Posterior vena cava (tissue), 2 donors: ENCODE data around the gene CPED1. TPM values are rescaled to one million over a fixed set of nuclear protein-coding genes. Genes with fewer than 3 reads are reported as not detected.
"Not testable (repeated sequence)": the region's sequence is repeated elsewhere in the genome, so short reads cannot be mapped to it uniquely, and the experiment has no call there.

ENCODE experiments used
- DNase-seq: peaks from one replicate; pipeline ENCODE4 v3.0.0-alpha.2; 2020; ENCODE audit warnings: low spot score
- intact Hi-C, 2 donors: fragments of 100-400 bp; cut with DNase I; formaldehyde crosslinking; loops; one replicate each; pipeline versions ENCODE4 v1.14.1 to v1.14.2; 2022 to 2023
- total RNA-seq, 2 donors: library from RNA; stranded (reverse); fragmentation: NEBNext Ultra II Directional; extraction: Animal tissue kit (Norgen Biotek cat#: 25700); gene quantifications; one replicate each; pipeline ENCODE4 v1.2.1, GENCODE V29; 2021
- donor health status: DM: yes; HTN: yes; CAD: no.
- donor health status: DM: yes; HTN: yes; CAD: no.

Gene CPED1
- total RNA-seq, 2 donors from 2014 or later: 99.6 to 120 TPM

GRCh38 chr7:121046893-121047468 lies 58.5 kb downstream of the CPED1 start:
- DNase-seq: no peak
- intact Hi-C loops: no loop called here

GRCh38 chr7:121048195-121048594 lies 59.7 kb downstream of the CPED1 start:
- intact Hi-C loops: no loop called here
- no peak for DNase-seq

GRCh38 chr7:121049028-121049791 lies 60.7 kb downstream of the CPED1 start:
- intact Hi-C loops: no loop called here
- no peak for DNase-seq

- no peak for DNase-seq
- intact Hi-C loops: loop anchor here in 1 of 2 donors (10.0 kb wide), 1 partner anchor 695 kb away; no protein-coding TSS in a partner anchor
Measured at GRCh38 chr7:121049897-121050296, 61.4 kb downstream of the CPED1 start.

DNA sequence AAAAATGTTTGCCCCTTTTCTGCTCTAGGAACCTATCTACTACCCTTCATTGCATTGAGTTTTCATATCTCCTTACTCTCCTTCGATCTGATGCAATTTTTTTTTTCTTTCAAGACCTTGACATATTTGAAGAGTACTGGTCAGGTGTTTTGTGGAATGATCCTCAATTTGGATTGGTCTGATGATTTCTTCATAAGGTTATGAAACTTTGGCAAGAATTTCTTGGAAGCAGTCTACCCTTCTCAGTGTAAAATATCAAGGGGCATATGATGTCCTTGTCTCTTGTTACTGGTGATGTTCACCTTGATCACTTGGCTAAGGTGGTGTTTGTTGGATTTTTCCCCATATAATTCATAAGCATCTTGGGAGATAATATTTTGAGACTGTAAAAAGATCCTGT lies 64.7 kb downstream of the CPED1 start:
- intact Hi-C loops: loop anchor here in 1 of 2 donors (10.0 kb wide), 1 partner anchor 698 kb away; no protein-coding TSS in a partner anchor
- no peak for DNase-seq

DNA sequence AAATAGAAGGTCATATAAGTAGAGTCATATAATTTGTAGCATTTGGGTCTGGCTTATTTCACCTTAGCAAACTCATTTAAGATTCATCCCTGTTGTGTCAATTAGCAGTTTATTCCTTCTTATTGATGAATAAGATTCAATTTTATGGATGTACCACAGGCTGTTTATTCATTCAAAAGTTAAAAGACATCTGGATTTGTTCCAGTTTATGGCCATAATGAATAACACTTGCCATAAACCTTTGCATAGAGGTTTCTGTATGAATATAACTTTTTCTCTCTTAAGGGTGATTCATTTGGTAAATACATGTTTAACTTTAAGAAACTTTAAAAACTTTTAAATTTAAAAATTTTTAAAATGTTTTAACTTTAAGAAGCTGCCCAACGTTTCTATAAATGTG lies 66.4 kb downstream of the CPED1 start:
- no peak for DNase-seq
- intact Hi-C loops: loop anchor here in 1 of 2 donors (10.0 kb wide), 1 partner anchor 700 kb away; no protein-coding TSS in a partner anchor

GRCh38 chr7:121057878-121058277 lies 69.4 kb downstream of the CPED1 start:
- intact Hi-C loops: loop anchor here in 1 of 2 donors (10.0 kb wide), 1 partner anchor 703 kb away; no protein-coding TSS in a partner anchor
- DNase-seq: no peak

GRCh38 chr7:121058975-121059374 lies 70.5 kb downstream of the CPED1 start:
- intact Hi-C loops: loop anchor here in 1 of 2 donors (10.0 kb wide), 1 partner anchor 704 kb away; no protein-coding TSS in a partner anchor
- DNase-seq: no peak

- intact Hi-C loops: loop anchor here in 1 of 2 donors (10.0 kb wide), 1 partner anchor 705 kb away; no protein-coding TSS in a partner anchor
- DNase-seq: not testable (repeated sequence)
Measured at GRCh38 chr7:121059979-121060509, 71.5 kb downstream of the CPED1 start.

GRCh38 chr7:121061677-121062582 lies 73.4 kb downstream of the CPED1 start:
- DNase-seq: no peak
- intact Hi-C loops: no loop called here

DNA sequence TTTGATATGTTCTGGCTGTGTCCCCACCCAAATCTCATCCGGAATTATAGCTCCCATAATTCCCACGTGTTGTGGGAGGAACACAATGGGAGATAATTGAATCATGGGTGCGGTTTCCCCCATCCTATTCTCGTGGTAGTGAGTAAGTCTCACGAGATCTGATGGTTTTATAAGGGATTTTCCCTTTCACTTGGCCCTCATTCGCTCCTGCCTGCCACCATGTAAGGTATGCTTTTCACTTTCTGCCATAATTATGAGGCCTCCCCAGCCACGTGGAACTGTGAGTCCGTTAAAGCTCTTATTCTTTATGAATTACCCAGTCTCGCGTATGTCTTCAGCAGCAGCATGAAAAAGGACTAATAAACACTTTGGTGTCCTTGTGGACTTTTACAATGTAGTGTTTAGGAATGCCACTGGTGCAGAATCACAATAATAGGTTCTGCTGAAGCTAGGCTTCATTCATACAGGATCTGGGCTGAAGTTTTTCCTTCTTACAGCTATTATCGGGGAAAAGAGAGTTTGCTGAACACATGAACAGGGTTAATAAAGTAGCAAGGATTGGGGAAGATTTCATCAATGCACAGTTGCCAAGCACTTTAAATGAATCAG lies 74.3 kb downstream of the CPED1 start:
- intact Hi-C loops: no loop called here
- no peak for DNase-seq

DNA sequence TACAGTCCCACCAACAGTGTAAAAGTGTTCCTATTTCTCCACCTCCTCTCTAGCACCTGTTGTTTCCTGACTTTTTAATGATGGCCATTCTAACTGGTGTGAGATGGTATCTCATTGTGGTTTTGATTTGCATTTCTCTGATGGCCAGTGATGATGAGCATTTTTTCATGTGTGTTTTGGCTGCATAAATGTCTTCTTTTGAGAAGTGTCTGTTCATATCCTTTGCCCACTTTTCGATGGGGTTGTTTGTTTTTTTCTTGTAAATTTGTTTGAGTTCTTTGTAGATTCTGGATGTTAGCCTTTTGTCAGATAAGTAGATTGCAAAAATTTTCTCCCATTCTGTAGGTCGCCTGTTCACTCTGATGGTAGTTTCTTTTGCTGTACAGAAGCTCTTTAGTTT lies 79.2 kb downstream of the CPED1 start:
- DNase-seq, intact Hi-C loops: not testable (repeated sequence)

- no peak for DNase-seq
- intact Hi-C loops: no loop called here
Measured at GRCh38 chr7:121069346-121070100, 81.0 kb downstream of the CPED1 start.

DNA sequence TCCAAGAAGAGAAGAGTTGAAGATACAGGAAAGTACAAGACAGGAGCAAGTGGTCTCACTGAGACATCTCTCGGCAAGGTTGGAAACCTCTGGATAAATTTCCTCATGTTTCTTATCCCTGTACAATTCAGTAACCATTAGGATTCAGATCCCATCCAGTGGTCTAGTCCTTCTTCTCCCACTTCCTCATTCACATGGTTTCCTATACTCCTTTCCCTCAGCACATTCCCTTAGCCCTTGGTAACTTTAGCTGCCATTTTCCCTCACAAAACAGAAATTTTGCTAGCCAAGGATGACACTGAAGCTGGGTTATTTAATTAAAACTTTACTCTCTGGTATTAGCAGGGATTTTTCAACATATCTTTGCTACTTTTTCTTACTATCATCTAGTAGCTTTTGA lies 82.6 kb downstream of the CPED1 start:
- DNase-seq: no peak
- intact Hi-C loops: no loop called here

DNA sequence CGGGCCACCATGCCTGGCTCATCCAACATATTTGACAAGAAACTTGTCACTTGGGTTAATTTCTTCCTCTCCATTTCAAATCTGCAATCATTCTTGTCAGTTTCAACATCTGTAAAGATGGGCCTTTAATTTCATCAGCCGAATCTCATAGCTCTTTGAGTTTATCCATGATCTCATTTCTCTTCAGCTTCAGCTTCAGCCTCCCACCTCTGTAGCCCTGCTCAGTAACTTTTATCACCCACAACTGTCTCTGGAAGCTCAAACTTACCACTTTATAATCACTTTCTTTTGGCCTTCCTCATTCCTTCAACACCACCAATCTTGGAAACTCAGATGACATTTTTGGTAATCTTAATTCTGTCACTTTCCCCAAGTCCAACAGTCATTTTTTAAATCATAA lies 83.2 kb downstream of the CPED1 start:
- intact Hi-C loops: no loop called here
- no peak for DNase-seq

- intact Hi-C loops: no loop called here
Measured at GRCh38 chr7:121072826-121073225, 84.3 kb downstream of the CPED1 start.

GRCh38 chr7:121073463-121074099 lies 85.1 kb downstream of the CPED1 start:
- no peak for DNase-seq
- intact Hi-C loops: no loop called here

More at GRCh38 chr7:121072826-121073225, 84.3 kb downstream of the CPED1 start:
- DNase-seq: no peak

DNA sequence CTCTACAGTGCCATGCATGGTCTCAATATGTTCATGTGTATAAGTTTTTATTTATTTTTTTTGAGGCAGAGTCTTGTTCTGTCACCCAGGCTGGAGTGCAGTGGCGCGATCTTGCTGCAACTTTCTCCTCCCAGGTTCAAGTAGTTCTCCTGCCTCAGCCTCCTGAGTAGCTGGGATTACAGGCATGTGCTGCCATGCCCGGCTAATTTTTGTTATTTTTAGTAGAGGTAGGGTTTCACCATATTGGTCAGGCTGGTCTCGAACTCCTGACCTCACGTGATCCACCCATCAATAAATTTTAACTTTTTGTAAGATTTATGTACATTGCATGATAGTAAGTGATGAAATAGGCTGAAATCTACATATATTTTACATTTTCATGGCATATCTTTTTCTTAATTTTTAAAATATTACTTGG lies 86.9 kb downstream of the CPED1 start:
- intact Hi-C loops, DNase-seq: not testable (repeated sequence)
